H1 (cell line): ENCODE results near the gene TIMM29. TPM values are rescaled to one million over a fixed set of nuclear protein-coding genes. Genes with fewer than 3 reads are reported as not detected.

ENCODE experiments used
- CTCF ChIA-PET: fragments of 300-600 bp; sonication (Branson Sonifier 250); formaldehyde crosslinking; loops from one replicate; lab custom pipeline; 2021; ENCODE audit not compliant: partially characterized antibody; lab: Charles Lee
- POLR2A ChIA-PET: fragments of 300-600 bp; sonication (Branson Sonifier 250); formaldehyde crosslinking; loops from one replicate; lab custom pipeline; 2021; ENCODE audit warnings: inconsistent platforms; ENCODE audit not compliant: partially characterized antibody; lab: Charles Lee
- DNase-seq, 2 experiments: peaks; one replicate each; pipeline versions ENCODE4 v3.0.0 to v3.0.0-alpha.2; 2010 to 2022; ENCODE audit warnings: low spot score in 2 of 2, low read depth in 1 of 2, mixed read lengths in 1 of 2
- FAIRE-seq: peaks from 2 replicates; lab custom pipeline; 2011; peaks lifted over from hg19 to GRCh38; lab: Jason Lieb, UNC
- H2AFZ ChIP-seq: 2 replicates; pipeline ENCODE4 v1.8.1; 2012; ENCODE audit warnings: low read length, inconsistent platforms
- H2AK5ac ChIP-seq: 2 replicates; pipeline ENCODE4 v1.6.1; 2013; ENCODE audit warnings: low read depth, low read length
- H2BK120ac ChIP-seq: replicated peaks from 2 replicates; pipeline ENCODE3; 2013; ENCODE audit warnings: low read depth, low read length, inconsistent platforms
- H2BK12ac ChIP-seq: 2 replicates; pipeline ENCODE4 v1.6.1; 2013; ENCODE audit warnings: low read depth, low read length
- H2BK15ac ChIP-seq: 2 replicates; pipeline ENCODE4 v1.6.1; 2013; ENCODE audit warnings: low read length
- H2BK20ac ChIP-seq: 2 replicates; pipeline ENCODE4 v1.6.1; 2013; ENCODE audit warnings: low read length
- H2BK5ac ChIP-seq: 2 replicates; pipeline ENCODE4 v1.6.1; 2013; ENCODE audit warnings: low read depth, low read length
- H3K14ac ChIP-seq: 2 replicates; pipeline ENCODE4 v1.6.1; 2013; ENCODE audit warnings: inconsistent platforms; ENCODE audit not compliant: insufficient read length
- H3K18ac ChIP-seq: 2 replicates; pipeline ENCODE4 v1.6.1; 2013; ENCODE audit warnings: low read length; ENCODE audit errors: extremely low read depth
- H3K23ac ChIP-seq: 2 replicates; pipeline ENCODE4 v1.6.1; 2013; ENCODE audit warnings: inconsistent platforms; ENCODE audit not compliant: insufficient read length
- H3K23me2 ChIP-seq: 2 replicates; pipeline ENCODE4 v1.6.1; 2013; ENCODE audit warnings: low read depth, low read length
- H3K27ac ChIP-seq: 2 replicates; pipeline ENCODE4 v1.6.1; 2011; ENCODE audit warnings: low read depth, low read length, inconsistent platforms
- H3K27me3 ChIP-seq, 4 experiments: replicated peaks in 1 of 4; 1 replicate in 1 of 4; 2 replicates in 3 of 4; pipeline versions ENCODE4 v1.6.1 to v1.8.1; 2011 to 2013; ENCODE audit warnings: low read length in 3 of 4, mild to moderate bottlenecking in 3 of 4, inconsistent platforms in 2 of 4, mixed read lengths in 2 of 4, moderate library complexity in 1 of 4; ENCODE audit not compliant: control insufficient read depth in 3 of 4, insufficient read depth in 3 of 4; ENCODE audit errors: extremely low read depth in 1 of 4
- H3K36me3 ChIP-seq, 4 experiments: 2 replicates each; pipeline versions ENCODE4 v1.6.1 to v1.8.1; 2011 to 2013; ENCODE audit warnings: mild to moderate bottlenecking in 4 of 4, low read length in 3 of 4, moderate library complexity in 2 of 4, control low read depth in 1 of 4, inconsistent platforms in 1 of 4; ENCODE audit not compliant: insufficient read depth in 4 of 4, control insufficient read depth in 2 of 4
- H3K4ac ChIP-seq: replicated peaks from 2 replicates; pipeline ENCODE3; 2013; ENCODE audit warnings: low read length, low read depth, mixed read lengths, inconsistent platforms; ENCODE audit not compliant: insufficient read length
- H3K4me1 ChIP-seq, 4 experiments: replicated peaks in 1 of 4; 1 replicate in 1 of 4; 2 replicates in 3 of 4; pipeline versions ENCODE4 v1.6.1 to v1.8.1; 2011 to 2013; ENCODE audit warnings: low read length in 3 of 4, inconsistent platforms in 2 of 4, mixed read lengths in 1 of 4; ENCODE audit not compliant: insufficient read depth in 4 of 4, control insufficient read depth in 3 of 4
- H3K4me2 ChIP-seq, 2 experiments: 2 replicates each; pipeline versions ENCODE4 v1.6.1 to v1.8.1; 2011 to 2013; ENCODE audit warnings: low read depth in 2 of 2, low read length in 2 of 2, control low read depth in 1 of 2, inconsistent platforms in 1 of 2, mild to moderate bottlenecking in 1 of 2; ENCODE audit not compliant: insufficient read depth in 1 of 2
- H3K4me3 ChIP-seq, 4 experiments: fragments of 200-600, 300-600 bp in 1 of 4; sonication (generic), shearing (Covaris generic), sonication (Bioruptor Twin) in 1 of 4; 2 replicates each; pipeline versions ENCODE4 v1.5.1 to v1.8.1; 2011 to 2016; ENCODE audit warnings: low read length in 4 of 4, low read depth in 3 of 4, control low read depth in 2 of 4, inconsistent platforms in 2 of 4, mild to moderate bottlenecking in 2 of 4, mixed read lengths in 1 of 4, moderate library complexity in 1 of 4; ENCODE audit not compliant: insufficient read depth in 2 of 4; ENCODE audit errors: extremely low read depth in 1 of 4
- H3K56ac ChIP-seq: replicated peaks from 2 replicates; pipeline ENCODE3; 2013; ENCODE audit warnings: low read depth, mild to moderate bottlenecking, mixed read lengths, low read length, inconsistent platforms; ENCODE audit not compliant: insufficient read length
- H3K79me1 ChIP-seq: 2 replicates; pipeline ENCODE4 v1.6.1; 2013; ENCODE audit warnings: low read depth, low read length, control low read depth
- H3K79me2 ChIP-seq, 2 experiments: 2 replicates each; pipeline versions ENCODE4 v1.6.1 to v1.8.1; 2012 to 2013; ENCODE audit warnings: low read length in 2 of 2, mild to moderate bottlenecking in 2 of 2, inconsistent platforms in 1 of 2; ENCODE audit not compliant: insufficient read depth in 2 of 2, control insufficient read depth in 1 of 2
- H3K9ac ChIP-seq, 4 experiments: replicated peaks in 1 of 4; 1 replicate in 1 of 4; 2 replicates in 3 of 4; pipeline versions ENCODE4 v1.6.1 to v1.8.1; 2011 to 2013; ENCODE audit warnings: low read depth in 3 of 4, low read length in 3 of 4, control low read depth in 2 of 4, mild to moderate bottlenecking in 2 of 4, moderate library complexity in 2 of 4, inconsistent platforms in 1 of 4; ENCODE audit errors: extremely low read depth in 1 of 4
- H3K9me3 ChIP-seq, 2 experiments: 2 replicates each; pipeline versions ENCODE4 v1.6.1 to v1.8.1; 2012 to 2013; ENCODE audit warnings: mild to moderate bottlenecking in 2 of 2, moderate library complexity in 2 of 2, control low read depth in 1 of 2, inconsistent platforms in 1 of 2, low read depth in 1 of 2, low read length in 1 of 2, mixed read lengths in 1 of 2; ENCODE audit not compliant: insufficient read depth in 2 of 2
- H4K20me1 ChIP-seq, 2 experiments: replicated peaks in 1 of 2; 2 replicates each; pipeline versions ENCODE3 to v1.8.1; 2011 to 2013; ENCODE audit warnings: inconsistent platforms in 2 of 2, low read length in 2 of 2, mild to moderate bottlenecking in 1 of 2; ENCODE audit not compliant: insufficient read depth in 2 of 2, control insufficient read depth in 1 of 2
- H4K5ac ChIP-seq: 2 replicates; pipeline ENCODE4 v1.6.1; 2013; ENCODE audit warnings: low read length, low read depth, mixed read lengths, inconsistent platforms; ENCODE audit not compliant: insufficient read length
- H4K8ac ChIP-seq: 2 replicates; pipeline ENCODE4 v1.8.0; 2013; ENCODE audit warnings: mild to moderate bottlenecking, moderate library complexity, low read length, inconsistent platforms; ENCODE audit not compliant: insufficient read depth; ENCODE audit errors: extremely low read depth
- H4K91ac ChIP-seq: replicated peaks from 2 replicates; pipeline ENCODE3; 2013; ENCODE audit warnings: low read length, mixed read lengths, inconsistent platforms; ENCODE audit not compliant: insufficient read length
- CBX8 ChIP-seq: fragments of 300-800, 300-1000 bp; sonication (generic); IDR thresholded peaks from 2 replicates; pipeline ENCODE4 v1.7.1; 2016; ENCODE audit warnings: low read depth, low read length, borderline replicate concordance
- FOSL1 ChIP-seq: IDR thresholded peaks from 2 replicates; pipeline ENCODE4 v1.6.1; 2011; ENCODE audit warnings: mild to moderate bottlenecking, low read depth, low read length, moderate library complexity; ENCODE audit not compliant: insufficient read depth
- KDM5A ChIP-seq: fragments of 200-600 bp; IDR thresholded peaks from 2 replicates; pipeline ENCODE4 v1.7.1; 2012; ENCODE audit warnings: mild to moderate bottlenecking, low read length, inconsistent platforms, mixed read lengths
- NANOG ChIP-seq: IDR thresholded peaks from 2 replicates; pipeline ENCODE4 v1.6.1; 2011; ENCODE audit warnings: low read length, low read depth, mild to moderate bottlenecking, inconsistent platforms; ENCODE audit not compliant: insufficient read depth, poor library complexity, severe bottlenecking
- RBBP5 ChIP-seq: IDR thresholded peaks from 2 replicates; pipeline ENCODE4 v1.7.1; 2012; ENCODE audit warnings: low read depth, mild to moderate bottlenecking, inconsistent platforms, low read length, moderate library complexity, borderline replicate concordance
- RNF2 ChIP-seq: fragments of 200-900, 300-1000 bp; sonication (generic); IDR thresholded peaks from 2 replicates; pipeline ENCODE4 v1.7.1; 2016; ENCODE audit warnings: borderline replicate concordance, low read depth, mild to moderate bottlenecking, antibody characterized with exemption, low read length; ENCODE audit not compliant: poor library complexity, severe bottlenecking; ENCODE audit errors: missing control alignments
- YY1 ChIP-seq: IDR thresholded peaks from 2 replicates; pipeline ENCODE4 v1.6.1; 2011; ENCODE audit warnings: low read depth, mild to moderate bottlenecking, low read length
- WGBS, 2 experiments: shearing (Covaris generic) in 1 of 2; methylation state at CpG; one replicate each; pipeline versions ENCODE4 v1.1.6 to v1.1.7; 2013 to 2015; ENCODE audit warnings: low lambda C conversion rate in 2 of 2, mixed read lengths in 2 of 2, inconsistent platforms in 1 of 2, low coverage in 1 of 2, missing lambda C conversion rate in 1 of 2; ENCODE audit not compliant: insufficient replicate concordance in 2 of 2, insufficient coverage in 1 of 2, insufficient read length in 1 of 2; ENCODE audit errors: extremely low coverage in 1 of 2, missing lambda C conversion rate in 1 of 2; 5-methylcytosine and 5-hydroxymethylcytosine counted together
- polyA plus RNA-seq, 7 experiments: library from polyadenylated mRNA; depleted of rRNA in 3 of 7; stranded (reverse) in 5 of 7; unstranded in 2 of 7; fragments of >200 nt in 5 of 7; fragments of 200-250 nt in 2 of 7; gene quantifications; 1 replicate in 5 of 7; 2 replicates in 1 of 7; 4 replicates in 1 of 7; pipeline versions ENCODE4 v1.2.1 to v1.2.3, GENCODE V29; 2011 to 2013; ENCODE audit warnings: missing spikeins in 2 of 7, mixed read lengths in 2 of 7
- total RNA-seq: library from RNA; stranded (reverse); fragmentation: NEBNext Ultra II Directional; extraction: Animal tissue kit (Norgen Biotek cat#: 25700); gene quantifications from 2 replicates; pipeline ENCODE4 v1.2.1, GENCODE V29; 2021
- TF ChIP-seq, protein P1 (sequence below): IDR thresholded peaks from 2 replicates; pipeline ENCODE4 v1.6.1; 2012; ENCODE audit warnings: inconsistent platforms

Gene TIMM29
- total and polyA plus RNA-seq, 2 of the 8 experiments (the other 6 are each of a cell fraction or from before 2014, with no cell fraction given) = 15.9 to 24.0 TPM

DNA sequence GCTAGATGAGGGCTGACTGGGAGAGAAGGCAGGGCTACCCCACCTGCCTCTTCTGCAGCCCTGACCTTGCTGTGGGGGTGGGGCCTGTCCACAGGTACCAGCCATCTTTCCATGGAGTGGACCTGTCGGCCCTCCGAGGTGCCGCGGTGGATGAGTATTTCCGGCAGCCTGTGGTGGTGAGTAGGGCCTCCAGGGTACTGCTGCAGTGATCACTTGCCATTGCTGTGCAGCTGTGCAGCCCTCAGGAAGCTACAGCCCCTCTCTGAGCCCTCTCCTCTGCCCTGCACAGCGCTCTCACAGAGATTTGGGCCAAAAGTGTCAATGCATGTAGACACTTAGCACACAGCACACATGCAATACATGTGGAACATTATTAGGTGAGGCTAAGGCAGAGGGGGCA is 12.0 kb upstream of the TIMM29 start:
- no peaks in the 10 kb centered on the region for H3K9me3 ChIP-seq
- peaks cover 3 to 13% of the 10 kb centered on the region in 2 experiments for H4K20me1 ChIP-seq
- H3K27ac ChIP-seq = no peak overlapping the region
- 97% methylated on average over 6 of the region's 6 CpGs; no CpG with 5 or more reads in 1 of the 2 experiments for WGBS, 2 experiments
- no peaks in the 10 kb centered on the region for H3K23me2 ChIP-seq
- no peak overlapping the region for H4K8ac ChIP-seq
- no peak overlapping the region for H2BK20ac ChIP-seq
- CTCF ChIA-PET = interaction anchor here (0.9 to 1.1 kb wide), 4 partner anchors 8 to 28 kb away, joined by 3 to 4 read pairs (median 4); no protein-coding TSS in a partner anchor
- no peaks in the 10 kb centered on the region for H3K79me2 ChIP-seq
- H3K36me3 ChIP-seq = peaks cover 10 to 40% (median 28%) of the 10 kb centered on the region in 4 experiments; a peak in 7 of 8 replicates
- no peak for FAIRE-seq
- no peak overlapping the region for H2BK5ac ChIP-seq
- H3K23ac ChIP-seq = no peak overlapping the region
- POLR2A ChIA-PET = interaction anchor here (0.9 to 2.1 kb wide), 5 partner anchors 8 to 44 kb away, joined by 3 to 8 read pairs (median 4); no protein-coding TSS in a partner anchor
- H3K4me3 ChIP-seq = no peak overlapping the region
- H2BK15ac ChIP-seq = no peak overlapping the region
- no peak overlapping the region for H2AFZ ChIP-seq
- TF ChIP-seq FOSL1 (no peak), CBX8 (no peak), NANOG (no peak), RNF2 (no peak), YY1 (no peak), RBBP5 (no peak), KDM5A (no peak)
- TF ChIP-seq, protein P1, sequence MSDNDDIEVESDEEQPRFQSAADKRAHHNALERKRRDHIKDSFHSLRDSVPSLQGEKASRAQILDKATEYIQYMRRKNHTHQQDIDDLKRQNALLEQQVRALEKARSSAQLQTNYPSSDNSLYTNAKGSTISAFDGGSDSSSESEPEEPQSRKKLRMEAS = no peak
- H3K79me1 ChIP-seq = peaks cover 2% of the 10 kb centered on the region
- no peak overlapping the region for H4K5ac ChIP-seq
- H3K4me1 ChIP-seq = no peaks in the 10 kb centered on the region; a peak in 2 of 7 replicates
- no peak overlapping the region for H2AK5ac ChIP-seq
- no peak overlapping the region for H2BK12ac ChIP-seq
- H3K18ac ChIP-seq = no peak overlapping the region
- no peak overlapping the region for H3K56ac ChIP-seq
- no peak overlapping the region for H2BK120ac ChIP-seq
- no peak overlapping the region; a peak in 1 of 7 replicates for H3K9ac ChIP-seq
- no peaks in the 10 kb centered on the region for H3K27me3 ChIP-seq
- DNase-seq = no peak
- no peak overlapping the region for H3K4me2 ChIP-seq
- no peak overlapping the region for H3K14ac ChIP-seq
- H3K4ac ChIP-seq = no peak overlapping the region
- no peak overlapping the region for H4K91ac ChIP-seq
